Stimulated activated CD4-positive, alpha-beta T cell treated with anti-CD3 and anti-CD28 coated beads, Interleukin-1b, Interleukin-23, amount 100 ng/mL, for 48 hours (primary cell): Measurements from ENCODE around the gene SNAPC2.
"Not testable (repeated sequence)": the region's sequence is repeated elsewhere in the genome, so short reads cannot be mapped to it uniquely, and the experiment has no call there.

ENCODE experiments used
- DNase-seq: peaks from one replicate; pipeline ENCODE4 v3.0.0-alpha.2; 2020

The SNAPC2 gene

DNA sequence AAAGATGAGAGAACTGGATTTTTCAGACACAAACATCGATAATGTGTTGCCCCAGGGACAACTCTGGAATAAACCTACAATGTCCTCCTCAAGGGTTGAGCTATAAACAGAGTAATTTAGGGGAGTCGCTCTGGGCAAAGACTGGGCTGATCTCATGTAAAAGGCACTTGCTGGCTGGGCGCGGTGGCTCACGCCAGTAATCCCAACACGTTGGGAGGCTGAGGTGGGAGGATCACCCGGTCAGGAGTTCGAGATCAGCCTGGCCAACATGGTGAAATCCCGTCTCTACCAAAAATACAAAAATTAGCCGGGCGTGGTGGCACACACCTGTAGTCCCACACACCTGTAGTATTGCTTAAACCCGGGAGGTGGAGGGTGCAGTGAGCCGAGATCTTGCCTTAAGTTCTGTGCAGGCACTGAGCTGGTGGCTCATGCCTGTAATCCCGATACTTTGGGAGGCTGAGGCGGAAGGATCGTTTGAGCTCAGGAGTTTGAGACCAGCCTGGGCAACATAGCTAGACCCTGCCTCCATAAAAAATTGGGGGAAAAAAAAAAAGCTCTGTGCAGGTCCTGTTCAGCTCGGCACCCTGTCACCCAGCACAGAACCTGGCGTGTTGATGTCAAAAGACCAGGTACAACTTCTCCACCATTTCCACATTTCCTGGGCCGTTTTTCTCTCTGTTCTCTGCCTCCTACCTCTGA, 21.9 kb downstream of the SNAPC2 start:
- no peak for DNase-seq

DNA sequence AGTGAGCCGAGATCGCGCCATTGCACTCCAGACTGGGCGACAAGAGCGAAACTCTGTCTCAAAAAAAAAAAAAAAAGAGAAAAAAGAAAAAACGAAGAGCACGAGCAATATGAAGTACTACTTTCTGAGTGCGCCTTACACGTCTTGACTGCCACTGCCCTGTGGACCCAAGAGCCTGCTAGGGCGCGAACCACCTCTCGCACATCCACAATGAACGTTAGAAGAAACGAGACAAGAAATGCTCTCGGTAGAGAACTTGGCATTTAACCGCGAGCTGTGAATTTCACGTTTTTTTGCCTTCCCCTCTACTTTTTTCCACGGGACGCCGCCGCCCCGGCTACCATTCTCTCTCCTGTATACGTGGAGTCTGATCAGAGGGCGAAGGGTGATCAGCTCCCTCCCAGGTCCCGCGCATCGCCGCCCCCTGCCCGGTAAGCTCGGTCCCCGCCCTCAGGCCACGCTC, 22.9 kb downstream of the SNAPC2 start:
- DNase-seq = no peak

DNA sequence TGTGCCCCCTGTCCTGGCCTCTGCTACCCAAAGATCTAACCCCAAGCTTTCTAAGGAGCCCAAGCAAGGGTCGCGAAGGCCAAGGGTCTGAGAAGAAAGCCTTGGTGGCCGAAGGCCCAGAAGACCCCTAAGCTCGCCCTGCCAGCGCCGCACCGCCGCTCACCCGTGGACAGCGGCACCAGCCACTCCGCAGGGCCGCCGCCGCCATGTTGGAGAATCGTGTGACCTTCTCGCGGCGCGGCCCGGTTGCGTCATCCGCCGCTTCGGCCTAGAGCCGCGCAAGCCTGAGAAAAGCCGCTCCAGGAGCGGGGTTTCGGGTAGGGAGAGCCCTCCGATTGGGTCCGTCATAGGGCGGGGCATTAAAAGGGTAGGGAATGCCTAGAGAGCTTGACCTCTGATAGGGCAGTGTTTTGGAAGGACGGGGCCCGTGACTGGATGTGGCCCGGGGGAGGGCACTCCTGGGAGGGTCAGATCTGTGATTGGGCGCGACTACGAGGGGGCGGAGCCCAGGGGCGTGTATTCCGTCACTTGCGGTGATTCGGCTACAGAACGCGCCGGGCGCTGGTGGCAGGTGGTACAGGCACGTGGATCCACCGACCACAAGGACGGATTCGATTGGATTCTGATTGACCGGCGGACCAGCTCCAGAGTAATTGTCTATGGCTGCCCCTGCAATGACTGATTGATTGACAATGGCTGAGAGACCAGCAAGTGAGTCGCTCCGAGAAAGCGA, 23.5 kb downstream of the SNAPC2 start, which contains the start of gene TIMM44:
Gene TIMM44 (minus strand): TSS at position 223 of the 733 bp plus-strand sequence. CDS start 15 bp downstream, at position 208.
- DNase-seq = peak; percentile 100

DNA sequence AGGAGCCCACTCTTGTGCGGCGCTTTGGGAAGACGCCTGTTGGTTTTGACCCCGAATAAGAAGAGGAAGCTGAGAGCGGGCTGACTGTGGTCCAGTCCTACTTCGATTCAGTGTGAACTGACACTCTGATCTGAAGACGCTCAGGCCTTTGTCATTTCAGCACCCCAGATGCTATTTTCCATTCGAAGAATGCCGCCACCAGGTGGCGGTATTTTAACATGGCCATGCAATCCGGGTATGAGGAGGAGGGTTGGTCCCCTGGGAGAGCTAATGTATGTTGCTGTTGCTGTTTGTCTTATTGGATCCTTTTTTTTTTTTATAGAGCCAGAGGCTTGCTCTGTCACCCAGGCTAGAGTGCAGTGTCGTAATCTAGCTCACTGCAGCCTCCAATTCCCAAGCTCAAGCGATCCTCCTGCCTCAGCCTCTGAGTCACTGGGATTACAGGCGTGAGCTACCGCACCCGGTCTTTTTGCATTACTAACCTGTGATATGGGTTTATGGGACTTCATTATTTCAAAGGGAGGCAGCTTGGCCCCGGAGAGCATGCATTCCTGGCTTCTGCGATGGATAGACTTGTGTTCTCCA, 24.1 kb downstream of the SNAPC2 start:
- DNase-seq = peak; percentile 86

DNA sequence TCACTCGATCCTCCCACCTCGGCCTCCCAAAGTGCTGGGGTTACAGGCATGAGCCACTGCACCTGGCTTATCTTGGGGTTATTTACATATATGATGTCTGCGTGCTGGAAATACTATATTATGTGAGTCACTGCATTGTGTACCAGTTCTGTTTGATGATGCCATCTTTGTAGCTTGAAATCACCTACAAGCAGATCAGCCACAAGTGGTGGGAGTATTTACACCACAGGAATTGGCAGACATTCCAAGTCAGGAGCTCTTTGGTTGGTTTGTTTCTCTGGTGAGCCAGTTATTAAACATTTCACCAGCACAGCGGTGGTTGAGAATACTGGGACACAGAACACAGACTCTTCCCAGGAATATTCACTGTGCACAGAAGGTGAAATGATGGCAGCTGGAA, 27.8 kb downstream of the SNAPC2 start:
- no peak for DNase-seq

DNA sequence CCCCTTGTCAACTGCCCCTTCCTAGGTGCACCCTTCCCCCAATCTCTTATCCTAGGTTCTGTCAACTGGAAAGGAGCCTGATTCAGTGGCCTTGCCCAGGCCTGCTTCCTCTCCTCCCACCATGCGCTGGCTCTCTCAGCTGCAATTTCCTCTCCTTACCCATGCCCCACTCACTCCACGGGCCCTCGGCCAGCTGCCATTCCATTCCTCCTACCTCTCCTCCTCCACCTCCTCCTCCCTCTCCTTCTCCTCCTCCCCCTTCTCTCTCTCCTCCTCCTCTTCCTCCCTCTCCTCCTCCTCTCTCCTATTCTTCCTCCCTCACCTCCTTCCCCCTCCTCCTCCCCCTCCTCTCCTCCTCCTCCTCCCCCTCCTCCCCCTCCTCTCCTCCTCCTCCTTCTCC, 32.9 kb downstream of the SNAPC2 start:
- no peak for DNase-seq

DNA sequence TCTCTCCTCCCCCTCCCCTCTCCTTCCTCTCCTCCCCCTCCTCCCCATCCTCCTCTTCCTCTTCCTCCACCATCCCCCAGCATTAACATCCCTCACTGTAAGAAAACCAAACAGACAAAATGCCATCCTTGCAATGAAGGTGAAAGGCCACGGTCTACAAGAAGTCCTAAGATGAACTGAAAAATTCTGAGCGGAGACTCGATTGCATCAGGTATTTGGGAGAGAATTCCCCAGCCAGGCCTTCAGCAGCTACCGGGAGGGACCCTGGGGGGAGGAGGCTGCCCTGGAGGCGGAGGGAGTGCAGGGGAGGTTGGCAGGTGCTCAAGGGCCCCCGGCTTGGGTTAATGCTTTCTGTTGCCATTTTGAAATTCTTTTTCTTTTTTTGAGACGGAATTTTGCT, 33.4 kb downstream of the SNAPC2 start:
- no peak for DNase-seq

DNA sequence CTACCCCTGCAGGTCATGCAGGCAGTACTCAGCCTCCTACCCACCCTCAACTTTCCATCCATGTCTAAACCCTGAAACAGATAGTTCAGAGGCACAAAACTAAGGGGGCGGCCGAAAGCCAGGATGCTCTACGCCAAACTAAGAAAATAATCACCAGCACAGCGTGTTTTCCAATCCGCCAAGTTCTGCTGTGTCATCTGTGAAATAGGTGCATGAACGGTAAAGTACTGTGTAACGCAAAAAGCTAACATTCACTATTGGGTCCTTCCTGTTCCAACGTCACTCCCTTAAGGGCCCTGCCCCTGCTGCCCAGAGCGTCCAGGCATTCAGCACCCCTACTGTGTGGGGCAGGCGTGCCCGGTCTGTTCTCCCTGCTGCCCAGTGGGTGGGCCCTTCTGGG, 35.6 kb downstream of the SNAPC2 start:
- no peak for DNase-seq

DNA sequence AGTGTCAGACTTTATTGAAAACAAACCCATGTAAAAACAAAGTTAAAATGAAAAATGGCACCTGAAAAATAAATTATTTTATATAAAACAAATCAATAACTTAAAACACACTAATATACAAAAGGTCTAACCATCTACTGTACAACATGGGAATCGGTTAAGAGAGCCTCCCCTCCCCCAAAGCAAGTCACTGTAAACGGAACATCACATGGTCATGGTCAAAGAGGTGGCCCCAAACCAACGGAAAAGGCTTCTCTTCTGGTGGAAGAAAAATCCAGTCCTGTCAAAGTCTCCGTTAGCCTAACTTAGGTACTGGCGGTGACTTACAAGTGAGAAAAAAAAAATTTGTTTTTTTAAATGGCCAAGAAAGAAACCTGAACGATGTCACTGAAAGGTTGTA, 39.1 kb downstream of the SNAPC2 start:
- no peak for DNase-seq

DNA sequence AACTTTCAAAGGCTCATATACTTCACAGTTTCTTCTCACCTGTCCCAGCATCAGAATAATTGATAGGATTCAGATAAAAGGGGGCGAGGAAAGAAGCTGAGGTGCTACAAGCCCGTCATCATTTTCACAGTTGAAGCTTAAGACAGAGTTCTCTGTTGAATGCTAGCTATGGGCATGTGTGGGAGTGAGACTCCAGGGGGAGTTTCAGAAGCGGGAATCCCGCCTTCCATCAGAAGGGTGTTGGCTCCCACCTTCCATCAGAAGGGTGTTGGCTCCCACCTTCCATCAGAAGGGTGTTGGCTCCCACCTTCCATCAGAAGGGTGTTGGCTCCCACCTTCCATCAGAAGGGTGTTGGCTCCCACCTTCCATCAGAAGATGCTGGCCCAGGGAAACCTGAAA, 40.9 kb downstream of the SNAPC2 start:
- not testable (repeated sequence) for DNase-seq

DNA sequence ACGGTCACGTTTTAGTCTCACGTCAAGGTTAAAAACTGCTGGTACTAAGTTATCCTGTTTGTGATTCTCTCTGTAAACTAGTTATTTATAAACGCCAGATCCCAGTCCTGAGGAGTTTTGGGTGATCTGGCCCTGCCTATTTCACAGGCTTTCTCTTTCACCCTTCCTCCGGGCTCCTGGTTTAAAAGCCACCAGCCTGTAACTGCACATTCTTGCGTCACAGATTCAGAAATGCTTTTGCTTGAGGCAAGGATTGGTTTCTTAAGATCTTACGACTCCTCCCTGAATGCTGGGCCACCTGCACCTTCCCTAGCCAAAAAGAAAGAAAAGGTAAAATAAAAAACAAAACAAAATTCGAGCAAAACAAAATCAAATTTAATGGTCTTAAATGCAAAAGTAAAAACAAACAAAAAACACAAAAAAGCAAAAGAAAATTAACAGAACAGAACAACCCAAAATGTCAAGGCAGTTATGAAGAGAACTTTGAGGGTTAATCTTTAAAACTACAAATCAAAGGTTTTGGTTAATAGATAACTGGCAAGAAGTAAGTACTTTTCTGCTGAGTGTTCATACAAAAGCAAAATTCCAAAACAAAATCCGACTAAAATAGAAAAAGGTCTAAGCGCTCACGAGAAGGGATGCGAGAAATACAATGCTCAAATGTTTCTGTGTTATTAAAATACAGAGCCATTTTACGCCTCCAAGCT, 41.9 kb downstream of the SNAPC2 start:
- DNase-seq = no peak

DNA sequence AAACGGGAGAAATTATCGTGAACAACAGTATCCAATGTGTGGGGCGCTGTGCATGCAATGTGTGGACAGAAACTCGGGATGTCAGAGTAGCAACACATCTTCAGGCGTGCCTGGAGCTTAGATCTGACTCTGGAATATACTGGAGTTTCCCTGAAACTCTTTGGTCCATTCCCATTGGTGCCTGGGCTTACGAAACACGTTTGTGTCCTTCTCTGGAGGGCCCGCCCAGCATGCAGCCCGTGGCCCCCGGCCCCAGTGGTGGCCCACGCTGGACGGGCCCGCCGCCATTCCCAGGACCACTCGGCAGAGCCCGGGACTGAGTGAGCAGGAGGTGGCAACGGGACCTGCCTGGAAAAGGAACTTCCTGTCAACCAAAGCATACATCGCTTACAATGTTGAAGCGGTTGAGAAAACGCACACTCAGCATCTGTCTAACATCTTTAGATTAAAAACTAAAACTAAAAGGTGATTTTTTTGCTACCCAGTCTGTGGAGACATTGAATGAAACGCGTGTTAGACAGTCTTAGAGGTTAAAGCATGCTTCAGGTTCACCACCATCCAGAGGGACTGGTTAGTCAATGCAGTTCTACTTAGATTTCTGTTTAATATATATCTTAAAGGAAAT, 42.6 kb downstream of the SNAPC2 start:
- DNase-seq = no peak

DNA sequence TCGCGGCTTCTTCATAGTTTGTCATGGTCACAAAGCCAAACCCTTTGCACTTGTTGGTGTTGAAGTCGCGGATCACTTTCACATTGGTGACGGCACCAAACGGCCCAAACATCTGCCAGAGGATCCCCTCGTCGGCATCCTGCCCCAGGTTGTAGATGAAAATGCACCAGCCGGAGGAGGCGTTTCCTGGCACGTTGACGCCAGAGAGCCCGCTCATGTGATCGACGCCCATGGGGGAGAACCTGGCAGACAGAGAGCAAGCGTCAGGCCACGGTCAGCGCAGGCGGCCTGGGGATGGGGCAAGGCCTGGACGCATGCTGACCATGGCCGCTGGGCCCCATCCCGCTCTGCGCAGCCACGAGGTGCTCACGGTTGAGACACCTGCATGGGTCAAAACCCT, 43.4 kb downstream of the SNAPC2 start:
- DNase-seq = no peak

DNA sequence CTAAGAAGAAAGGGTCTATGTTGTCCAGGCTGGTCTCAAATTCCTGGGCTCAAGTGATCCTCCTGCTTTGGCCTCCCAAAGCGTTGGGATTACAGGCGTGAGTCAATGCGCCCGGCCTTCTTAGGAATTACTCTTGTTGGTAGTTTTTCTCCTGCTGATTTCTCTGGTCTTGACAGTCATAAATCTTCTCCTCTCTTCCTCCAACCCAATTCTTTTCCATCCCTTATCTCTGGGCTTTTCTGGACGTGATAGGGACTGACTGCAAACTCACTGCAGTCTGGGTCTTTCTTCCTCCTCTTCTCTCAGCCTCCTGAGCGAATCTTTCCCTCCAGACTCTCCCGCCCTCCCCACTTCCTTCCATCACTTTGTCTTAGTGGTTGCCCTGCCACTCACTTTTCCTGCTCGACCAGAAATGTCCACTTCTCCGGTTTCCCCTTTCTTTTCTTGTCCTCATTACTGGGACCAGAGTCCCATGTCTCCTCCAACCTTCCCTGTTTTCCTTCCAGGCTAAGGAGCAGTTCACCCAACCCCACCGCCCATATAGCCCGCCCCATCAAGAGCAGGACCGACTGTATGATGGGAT, 45.2 kb downstream of the SNAPC2 start:
- DNase-seq = no peak

DNA sequence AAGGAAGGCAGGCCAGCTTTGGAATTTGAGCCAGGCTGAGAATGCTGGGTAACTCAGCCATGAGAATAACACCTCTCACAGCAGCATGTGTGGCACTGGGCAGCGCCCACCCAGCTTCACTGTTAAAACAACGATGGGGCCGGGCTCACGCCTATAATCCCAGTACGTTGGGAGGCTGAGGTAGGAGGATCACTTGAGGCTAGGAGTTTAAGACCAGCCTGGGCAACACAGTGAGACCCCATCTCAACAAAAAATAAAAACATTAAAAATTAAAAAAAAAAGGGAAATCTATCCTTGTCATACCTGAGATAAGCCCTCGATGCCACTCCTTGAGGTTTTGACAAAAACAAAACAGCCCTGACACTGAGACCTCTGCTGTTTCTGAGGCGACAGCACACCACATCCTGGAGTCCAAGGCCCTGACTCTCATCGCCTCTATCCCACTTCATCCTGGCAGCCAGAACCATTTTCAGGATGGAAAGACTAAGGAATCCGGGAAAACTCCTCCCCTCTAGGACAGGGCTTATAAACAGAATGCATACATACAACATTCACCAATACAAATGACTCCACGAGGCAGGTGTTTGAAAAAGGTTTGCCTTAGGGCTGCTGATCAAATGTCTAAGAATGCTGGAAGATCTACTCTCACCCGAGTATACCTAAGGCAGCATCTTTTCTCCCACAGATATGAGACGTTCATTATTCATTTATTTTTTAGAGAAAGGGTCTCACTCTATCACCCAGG, 46.0 kb downstream of the SNAPC2 start:
- DNase-seq = no peak

DNA sequence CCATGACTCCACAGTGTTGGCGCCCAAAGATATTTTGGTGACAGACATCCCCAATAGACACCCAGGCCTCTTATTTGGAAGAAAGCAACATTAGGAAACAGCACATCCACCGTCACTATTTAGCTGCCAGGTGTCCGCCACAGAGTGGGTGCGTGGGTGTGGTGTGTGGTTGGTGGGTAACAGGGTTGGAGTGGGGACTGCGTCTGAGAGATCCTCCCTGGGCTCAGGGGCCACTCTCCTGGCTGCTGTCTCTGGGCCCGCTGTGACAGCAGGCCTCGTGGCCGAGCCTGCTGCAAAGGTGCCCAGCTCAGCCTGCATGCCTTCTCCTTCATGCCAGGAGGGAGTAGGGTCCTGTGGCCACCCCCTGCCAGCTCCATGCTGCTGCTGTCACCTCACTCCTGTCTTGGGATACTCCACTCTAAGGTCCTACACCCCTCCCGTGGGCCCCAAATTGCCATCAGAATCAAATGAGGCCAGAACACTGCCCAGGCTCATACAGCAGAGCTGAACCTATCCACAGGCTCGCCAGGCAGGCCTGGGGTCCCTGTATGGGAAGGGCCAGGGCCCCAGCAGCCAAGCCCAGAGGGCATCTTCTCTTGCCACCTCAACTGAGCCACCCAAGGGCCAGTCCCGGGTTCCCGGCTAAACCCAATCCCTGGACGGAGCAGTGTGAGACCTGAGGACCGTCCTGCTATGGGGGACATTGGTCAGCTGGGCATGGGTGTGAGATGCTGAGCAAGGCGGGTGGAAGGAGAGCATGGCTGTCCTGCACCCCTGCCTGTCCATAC, 48.1 kb downstream of the SNAPC2 start:
- DNase-seq = no peak

DNA sequence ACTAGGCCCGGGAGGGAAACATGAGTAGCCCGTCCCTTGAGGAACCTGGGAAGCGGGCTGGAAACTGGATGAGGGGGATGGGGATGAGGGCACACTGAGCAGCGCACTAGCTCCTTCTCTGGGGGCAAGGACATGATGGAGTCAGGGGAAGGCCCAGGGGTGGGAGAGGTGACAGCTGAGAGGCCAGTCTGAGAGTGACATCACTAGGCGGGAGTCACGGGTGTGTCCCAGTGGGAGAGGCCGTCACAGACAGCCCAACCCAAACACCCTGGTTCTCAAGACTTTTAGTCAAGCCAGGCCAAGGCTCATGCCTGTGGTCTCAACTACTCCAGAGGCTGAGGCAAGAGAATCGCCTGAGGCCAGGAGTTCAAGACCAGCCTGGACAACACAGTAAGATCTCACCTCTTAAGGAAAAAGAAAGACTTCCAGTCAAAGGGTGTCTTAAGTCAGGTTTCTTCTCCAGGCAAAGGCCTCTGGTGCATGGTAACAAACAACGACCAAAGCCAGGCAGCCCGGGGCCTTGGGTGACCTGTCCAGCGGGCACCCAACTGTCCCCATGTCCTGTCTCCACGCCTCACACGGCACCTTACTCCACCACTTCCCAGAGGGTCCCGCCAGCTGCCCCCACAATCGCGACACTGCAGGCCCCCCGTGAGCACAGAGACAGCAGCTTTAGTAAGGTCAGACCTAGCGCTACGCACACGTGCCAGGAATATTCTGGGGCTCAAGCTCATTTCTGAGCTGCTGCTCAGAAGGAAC, 48.8 kb downstream of the SNAPC2 start:
- DNase-seq = no peak

DNA sequence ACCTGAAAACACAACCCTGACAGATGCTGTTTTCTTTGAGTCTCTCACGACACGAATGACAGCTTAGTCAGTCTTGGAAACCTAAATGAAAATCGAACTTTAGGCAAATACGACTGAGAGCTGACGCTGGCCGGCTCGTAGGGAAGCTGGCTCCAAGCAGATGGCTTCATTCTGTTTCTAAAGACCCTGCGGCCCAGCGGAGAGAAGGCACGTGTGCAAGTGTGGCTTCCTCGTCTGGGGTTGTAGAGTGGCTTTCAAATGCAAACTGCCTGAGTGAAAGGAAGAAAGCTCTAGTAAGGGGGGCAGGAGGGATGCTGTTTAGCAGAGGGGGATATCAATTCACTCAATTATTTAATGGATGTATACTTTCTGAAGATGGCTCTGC, 49.4 kb downstream of the SNAPC2 start:
- DNase-seq = no peak

DNA sequence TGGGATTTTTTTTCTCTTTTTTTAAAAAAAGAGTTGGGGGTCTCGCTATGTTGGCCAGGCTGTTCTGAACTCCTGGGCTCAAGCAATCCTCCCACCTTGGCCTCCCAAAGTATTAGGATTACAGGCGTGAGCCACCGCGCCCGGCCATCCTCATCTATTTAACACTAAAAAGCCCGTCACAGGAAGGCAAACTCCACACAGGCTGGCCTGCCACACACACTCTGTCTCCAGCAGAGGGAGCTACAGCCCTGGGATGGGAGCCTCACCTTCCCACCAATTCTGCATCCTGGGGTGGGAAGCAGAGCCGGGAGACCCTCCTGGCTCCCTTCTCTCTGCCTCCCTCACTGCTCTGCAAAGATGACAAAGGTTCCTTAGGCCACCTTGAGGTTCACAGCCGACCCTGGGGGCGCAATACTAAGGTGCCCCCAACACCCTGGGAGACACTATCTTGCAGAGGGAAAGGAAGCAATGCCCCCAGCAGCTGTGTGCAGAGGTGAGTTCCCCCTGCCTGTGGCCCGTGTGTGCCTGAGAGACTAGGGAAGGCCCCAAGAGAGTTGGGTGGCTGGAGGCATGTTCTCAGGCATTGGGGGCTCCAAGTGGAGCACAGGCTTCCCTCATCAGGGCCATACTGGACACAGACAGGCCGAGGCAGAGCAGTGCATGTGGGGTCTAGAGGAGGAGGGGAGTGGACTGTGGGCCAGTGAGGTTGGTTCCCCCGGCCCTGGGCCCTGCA, 50.7 kb downstream of the SNAPC2 start:
- DNase-seq = no peak
